Activated CD4-positive, alpha-beta T cell treated with anti-CD3 and anti-CD28 coated beads, Interleukin-10, Interleukin-2, amounts not matched to agents 100 ng/mL and 50 ng/mL, durations not matched to agents 16 hours and 8 hours (primary cell): ENCODE measurements around the gene MIS18A.
"Not testable (repeated sequence)": the region's sequence is repeated elsewhere in the genome, so short reads cannot be mapped to it uniquely, and the experiment has no call there.

Experiments used
- DNase-seq: peaks from one replicate; pipeline ENCODE4 v3.0.0-alpha.2; 2020

The MIS18A gene

DNA sequence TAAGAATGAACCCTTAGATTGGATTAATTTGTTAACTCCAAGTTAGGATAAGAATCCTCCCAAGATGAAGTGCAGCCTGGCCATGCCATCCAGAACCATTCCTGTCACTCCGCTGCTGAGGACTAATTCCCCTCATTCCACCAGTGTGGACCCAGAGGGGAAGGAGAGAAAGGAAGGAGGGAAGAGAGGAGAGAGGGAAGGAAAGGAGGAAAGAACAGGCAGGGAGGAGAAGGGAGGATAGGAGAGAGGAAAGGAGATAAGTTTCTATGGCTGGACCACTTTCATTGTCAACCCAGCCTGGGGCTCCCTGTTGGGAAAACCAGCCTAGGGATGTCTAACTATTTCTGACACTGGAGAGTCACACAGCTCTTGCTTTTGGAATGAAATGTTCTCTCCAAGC, 24.5 kb upstream of the MIS18A start:
- DNase-seq = no peak

DNA sequence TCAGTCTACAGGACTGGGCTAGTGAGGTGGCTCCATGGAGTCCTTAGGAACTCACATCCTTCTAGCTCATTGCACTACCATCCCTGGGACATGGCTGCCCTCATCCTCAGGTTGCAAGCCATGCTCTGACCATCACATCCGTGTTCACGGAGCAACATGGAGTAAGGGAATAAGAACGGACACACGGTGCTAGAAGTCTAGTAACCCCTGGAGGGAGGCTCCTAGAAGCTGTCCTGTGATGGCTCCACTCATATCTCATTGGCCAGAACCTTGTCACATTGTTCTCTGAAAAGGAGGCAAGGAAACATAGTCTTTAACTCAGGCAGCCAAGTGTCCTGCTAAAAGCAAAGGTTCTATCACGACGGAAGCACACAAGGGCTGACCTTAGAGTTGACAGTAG, 23.7 kb upstream of the MIS18A start:
- no peak for DNase-seq

DNA sequence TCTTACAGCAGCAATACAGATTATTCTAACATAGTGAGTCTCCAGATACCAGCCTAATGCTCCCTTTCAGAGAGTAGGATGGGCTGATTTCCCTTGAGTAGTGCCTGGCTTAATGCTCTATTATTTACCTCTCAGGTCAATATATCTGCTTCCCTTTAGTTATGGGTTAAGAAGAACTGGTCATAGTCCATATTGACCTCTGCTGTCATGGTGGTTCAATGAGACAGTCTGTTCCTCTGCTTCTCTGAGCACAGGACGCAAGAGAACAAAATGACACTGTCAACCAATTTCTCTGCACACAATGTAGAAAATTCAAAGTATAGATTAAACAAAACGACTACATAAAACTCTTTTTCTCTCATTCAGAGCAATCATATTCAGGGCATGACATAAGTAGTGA, 22.7 kb upstream of the MIS18A start:
- DNase-seq = no peak

DNA sequence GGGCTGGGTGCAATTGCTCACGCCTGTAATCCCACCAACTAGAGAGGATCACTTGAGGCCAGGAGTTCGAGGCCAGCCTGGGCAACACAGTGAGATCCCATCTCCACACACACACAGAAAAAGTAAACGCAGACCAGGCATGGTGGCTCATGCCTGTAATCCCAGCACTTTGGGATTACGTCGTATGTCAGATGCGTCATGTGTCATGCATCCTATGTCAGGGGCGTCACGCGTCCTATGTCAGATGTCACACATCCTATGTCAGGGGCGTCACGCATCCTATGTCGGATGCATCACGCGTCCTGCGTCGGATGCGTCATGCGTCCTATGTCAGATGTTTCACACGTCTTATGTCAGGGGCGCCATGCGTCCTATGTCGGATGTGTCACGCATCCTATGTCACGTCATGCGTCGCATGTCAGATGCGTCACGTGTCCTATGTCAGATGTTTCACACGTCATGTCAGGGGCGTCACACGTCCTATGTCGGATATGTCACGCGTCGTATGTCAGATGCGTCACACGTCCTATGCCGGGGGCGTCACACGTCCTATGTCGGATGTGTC, 21.4 kb upstream of the MIS18A start:
- DNase-seq = no peak

DNA sequence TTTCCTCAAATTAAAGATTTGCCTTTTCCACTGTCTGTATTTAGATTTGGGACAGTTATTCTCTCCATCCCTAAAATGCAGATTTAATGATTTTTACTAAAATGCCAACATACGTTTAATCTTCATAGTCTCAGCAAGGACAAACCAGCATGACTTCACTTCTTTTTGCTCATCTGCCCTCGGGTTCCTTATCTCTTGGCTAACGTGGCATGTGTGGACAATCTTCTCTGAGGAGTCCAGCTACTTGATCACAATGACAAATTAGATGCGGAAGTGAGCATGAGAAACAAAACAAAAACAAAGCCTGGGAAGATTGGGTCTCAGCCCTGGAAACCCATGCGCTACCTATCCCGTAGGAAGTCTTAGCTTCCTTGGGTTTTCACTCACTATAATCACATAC, 20.8 kb upstream of the MIS18A start:
- DNase-seq = no peak

GRCh38 chr21:32298658-32299081, 19.8 kb upstream of the MIS18A start, which contains the start of gene MRAP:
MRAP (plus strand) TSS chr21:32298855; CDS start chr21:32298972, 117 bp downstream.
- DNase-seq = no peak

- no peak for DNase-seq
Measured at GRCh38 chr21:32298148-32298559, 19.3 kb upstream of the MIS18A start.

DNA sequence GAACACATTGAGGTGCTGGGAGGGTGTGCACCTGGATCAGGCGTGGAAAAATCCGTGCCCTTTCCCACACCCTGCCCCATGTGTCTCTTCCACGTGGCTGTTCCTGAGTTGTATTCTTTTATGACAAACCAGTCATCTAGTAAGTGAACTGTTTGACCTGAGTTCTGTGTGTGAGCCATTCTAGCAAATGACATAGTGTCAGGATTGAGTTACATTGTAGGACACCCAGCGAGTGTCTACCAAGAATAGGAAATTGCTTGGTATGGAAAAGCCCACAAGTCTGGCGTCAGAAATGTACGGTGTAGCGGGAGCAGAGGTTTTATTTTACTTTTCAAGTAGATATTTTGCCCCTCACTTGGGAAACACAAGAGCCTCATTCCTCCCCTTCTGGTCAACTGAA, 18.6 kb upstream of the MIS18A start:
- DNase-seq = no peak

GRCh38 chr21:32285476-32285875, 6.6 kb upstream of the MIS18A start:
- DNase-seq = no peak

DNA sequence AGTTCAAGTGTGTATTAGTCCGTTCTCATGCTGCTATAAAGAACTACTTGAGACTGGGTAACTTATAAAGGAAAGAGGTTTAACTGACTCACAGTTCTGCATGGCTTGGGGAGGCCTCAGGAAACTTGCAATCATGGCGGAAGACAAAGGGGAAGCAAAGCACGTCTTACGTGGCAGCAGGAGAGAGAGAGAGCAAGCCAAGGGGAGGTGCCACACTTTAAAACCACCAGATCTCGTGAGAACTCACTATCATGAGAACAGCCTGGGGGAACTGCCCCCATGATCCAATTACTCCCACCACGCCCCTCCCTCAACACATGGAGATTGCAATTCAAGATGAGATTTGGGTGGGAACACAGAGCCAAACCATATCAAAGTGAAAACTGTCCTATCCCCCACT, 4.1 kb upstream of the MIS18A start:
- no peak for DNase-seq

DNA sequence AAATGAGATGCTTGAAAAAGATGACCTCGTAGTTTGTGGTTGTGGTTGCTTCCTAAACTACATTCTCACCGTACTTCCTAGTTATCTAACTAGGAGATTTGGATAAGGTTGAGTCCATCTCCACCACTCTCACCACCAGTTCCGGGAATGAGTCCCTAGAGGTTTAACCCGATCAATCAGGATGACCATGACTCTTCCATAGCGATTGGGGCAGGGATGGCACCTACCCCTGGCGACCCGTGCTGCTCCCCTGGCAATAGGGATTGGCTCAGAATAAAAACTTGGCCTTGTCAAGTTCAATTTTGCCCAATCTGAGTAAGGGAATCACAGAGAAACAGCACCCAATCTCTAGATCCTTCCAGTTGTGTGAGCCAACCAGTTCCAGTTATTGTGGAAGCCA, 2.7 kb upstream of the MIS18A start:
- no peak for DNase-seq

GRCh38 chr21:32279377-32279680, 480 bp upstream of the MIS18A start:
- no peak for DNase-seq

DNA sequence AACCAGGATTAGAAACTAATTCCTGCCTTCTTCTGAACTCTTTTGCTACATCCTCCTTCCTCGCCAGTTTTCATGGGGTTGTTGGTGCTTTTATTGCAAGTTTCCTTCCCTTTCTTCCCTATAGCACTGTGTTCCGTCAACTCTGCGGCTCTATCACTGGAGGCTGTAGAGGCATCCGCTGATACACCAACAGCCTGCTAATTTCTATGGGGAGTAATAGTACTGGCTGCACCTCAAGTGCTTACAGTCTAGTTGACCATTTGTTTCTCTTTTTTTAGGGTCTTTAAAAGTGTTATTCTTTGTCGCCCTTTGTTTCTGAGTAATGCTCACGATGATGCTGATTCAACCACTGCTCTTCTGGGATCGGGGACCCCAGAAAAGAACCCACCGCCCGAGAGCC, 746 bp downstream of the MIS18A start:
- peak; percentile 15 for DNase-seq

DNA sequence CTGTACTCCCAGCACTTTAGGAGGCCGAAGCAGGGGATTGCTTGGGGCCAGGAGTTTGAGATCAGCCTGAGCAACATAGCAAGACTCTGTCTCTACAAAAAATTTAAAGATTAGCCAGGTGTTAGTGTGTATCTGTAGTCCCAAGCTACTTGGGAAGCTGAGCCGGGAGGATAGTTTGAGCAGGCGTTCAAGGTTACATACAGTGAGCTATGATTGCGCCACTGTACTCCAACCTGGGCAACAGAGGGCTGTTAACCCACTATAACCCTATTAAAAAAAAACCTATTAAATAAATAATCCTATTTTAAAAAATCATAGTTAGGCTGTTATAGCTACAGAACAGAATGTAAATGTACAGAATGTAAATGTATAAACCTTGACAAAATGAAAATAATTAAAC, 2.2 kb downstream of the MIS18A start:
- DNase-seq = no peak

DNA sequence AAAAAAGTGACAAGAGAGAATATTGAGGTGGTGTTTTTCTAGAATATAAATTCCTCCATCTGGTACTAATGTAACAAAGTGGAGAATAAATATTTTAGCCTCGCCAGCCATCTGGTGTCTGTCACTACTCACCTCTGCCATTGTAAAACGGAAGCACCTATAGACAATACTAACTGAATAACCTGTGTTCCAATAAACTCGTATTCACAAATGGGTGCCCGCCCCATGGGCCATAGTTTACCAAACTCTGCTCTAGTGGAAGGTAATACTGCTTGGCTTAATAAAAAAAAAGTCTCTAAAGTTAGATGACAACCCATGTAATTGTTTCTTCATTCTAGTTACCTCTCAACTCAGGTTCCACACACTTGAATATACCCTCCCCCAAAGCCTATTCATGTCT, 8.1 kb downstream of the MIS18A start:
- no peak for DNase-seq

DNA sequence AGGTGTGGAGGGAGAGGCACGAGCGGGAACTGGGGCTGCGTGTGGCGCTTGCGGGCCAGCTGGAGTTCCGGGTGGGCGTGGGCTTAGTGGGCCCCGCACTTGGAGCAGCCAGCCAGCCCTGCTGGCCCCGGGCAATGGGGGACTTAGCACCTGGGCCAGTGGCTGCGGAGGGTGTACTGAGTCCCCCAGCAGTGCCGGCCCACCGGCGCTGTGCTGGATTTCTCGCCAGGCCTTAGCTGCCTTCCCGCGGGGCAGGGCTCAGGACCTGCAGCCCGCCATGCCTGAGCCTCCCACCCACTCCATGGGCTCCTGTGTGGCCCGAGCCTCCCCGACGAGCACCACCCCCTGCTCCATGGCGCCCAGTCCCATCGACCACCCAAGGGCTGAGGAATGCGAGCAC, 13.5 kb downstream of the MIS18A start:
- DNase-seq = not testable (repeated sequence)

GRCh38 chr21:32261929-32262328, 16.9 kb downstream of the MIS18A start:
- DNase-seq = no peak

GRCh38 chr21:32260130-32260529, 18.7 kb downstream of the MIS18A start:
- no peak for DNase-seq

GRCh38 chr21:32258786-32259048, 20.1 kb downstream of the MIS18A start:
- DNase-seq = not testable (repeated sequence)

GRCh38 chr21:32257962-32258785, 20.7 kb downstream of the MIS18A start:
- DNase-seq = peak; percentile 65

DNA sequence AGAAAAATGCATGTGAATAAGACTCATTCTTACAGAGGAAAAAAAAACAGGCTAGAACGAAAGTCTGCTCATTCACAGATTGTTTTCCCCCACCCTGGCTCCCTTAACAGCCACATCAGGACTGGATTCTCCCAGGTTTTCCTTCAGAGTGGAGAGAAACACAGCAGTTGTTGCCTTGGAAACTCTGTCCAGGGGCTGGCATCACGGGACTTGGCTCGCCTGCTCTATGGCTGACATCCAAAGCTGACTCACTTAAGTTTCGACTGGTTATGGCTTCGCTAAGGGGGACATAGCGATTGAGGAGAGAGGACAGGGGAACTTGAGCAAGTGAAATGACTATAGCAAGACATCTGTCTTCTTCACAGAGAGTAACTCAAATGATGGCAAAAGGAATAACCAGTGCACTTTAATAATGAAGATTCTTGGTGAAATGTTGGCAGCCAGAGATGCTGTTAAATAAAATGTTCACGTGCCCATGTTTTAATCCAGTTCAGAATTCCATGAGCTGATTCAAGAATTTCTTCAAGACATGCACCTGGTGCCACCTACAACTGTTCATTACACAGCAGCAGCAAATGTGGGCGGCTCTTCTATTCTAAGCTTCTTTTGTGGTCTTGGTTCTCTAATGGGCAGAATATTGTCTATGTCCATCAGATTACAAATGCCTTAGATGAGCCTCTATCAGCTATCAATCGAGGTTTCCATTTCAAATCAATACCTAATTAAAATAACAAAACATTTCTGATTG, 21.8 kb downstream of the MIS18A start:
- DNase-seq = no peak

DNA sequence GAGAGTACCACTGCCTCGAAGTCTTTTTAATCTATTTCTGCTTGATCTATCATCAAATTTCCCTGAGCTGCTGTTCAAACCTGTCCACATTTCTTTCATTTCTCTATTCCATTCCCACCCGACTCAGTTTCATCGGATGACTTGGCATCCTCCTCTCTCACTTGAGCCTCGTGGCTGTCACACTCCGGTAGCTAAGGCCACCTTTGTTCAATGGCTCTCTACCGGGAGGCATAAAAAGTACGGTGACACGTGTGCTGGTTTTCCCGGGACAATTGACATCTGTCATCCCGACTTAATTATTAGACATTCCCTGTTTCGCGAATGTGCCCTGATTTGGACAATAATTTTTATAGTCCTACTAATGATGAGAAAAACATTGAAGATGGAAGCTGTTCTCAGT, 22.6 kb downstream of the MIS18A start:
- no peak for DNase-seq

GRCh38 chr21:32253215-32253641, 25.6 kb downstream of the MIS18A start:
- no peak for DNase-seq

- no peak for DNase-seq
Measured at GRCh38 chr21:32252136-32252535, 26.7 kb downstream of the MIS18A start.
